Head of caudate nucleus (tissue), 42 donors: Measurements from ENCODE around the gene EGLN1.
A peak's percentile ranks its signal among the peaks of the same experiment; 100 is the strongest.
"Not testable (repeated sequence)": the region's sequence is repeated elsewhere in the genome, so short reads cannot be mapped to it uniquely, and the experiment has no call there.

ENCODE experiments used
- DNase-seq, 42 donors: peaks; one replicate each; pipeline versions ENCODE4 v3.0.0 to v3.0.0-alpha.2; 2020 to 2021; ENCODE audit warnings: mixed read lengths in 7 of 42
- intact Hi-C: fragments of 100-400 bp; cut with DNase I; formaldehyde crosslinking; loops from one replicate; pipeline ENCODE4 v1.15.0; 2022

The EGLN1 gene

DNA sequence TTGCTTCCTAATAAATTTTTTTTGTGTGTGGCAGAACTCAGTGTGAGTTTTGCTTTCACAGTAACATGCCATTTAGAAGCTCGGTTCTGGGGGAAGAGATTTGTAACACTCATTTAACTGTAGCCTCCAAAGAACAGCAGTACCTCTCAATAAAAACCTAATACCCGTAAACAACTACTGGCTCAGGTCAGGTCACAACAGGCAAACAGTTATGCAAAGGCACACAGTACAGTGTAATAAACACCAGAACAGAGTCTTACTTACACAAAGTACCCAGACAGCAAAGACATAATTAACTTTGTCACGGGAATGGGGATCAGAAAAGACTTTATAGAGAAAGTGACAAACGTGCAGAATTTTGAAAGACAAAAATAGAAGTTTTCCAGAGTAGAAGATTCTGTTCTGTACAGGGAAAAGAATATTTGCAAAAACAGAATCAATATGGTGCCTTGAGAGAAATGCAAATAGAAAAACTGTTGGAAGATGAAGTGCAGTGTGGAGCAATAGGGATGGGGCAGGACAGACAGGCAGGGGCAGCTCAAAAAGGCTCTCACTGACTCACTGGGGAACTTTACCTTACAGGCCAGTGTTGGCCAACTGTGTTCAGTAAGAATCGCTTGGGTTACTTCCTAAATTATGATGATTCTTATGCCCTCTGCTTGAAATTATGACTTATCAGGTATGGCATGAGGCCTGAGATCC lies 38.8 kb downstream of the EGLN1 start:
- intact Hi-C loops, result no loop called here

DNA sequence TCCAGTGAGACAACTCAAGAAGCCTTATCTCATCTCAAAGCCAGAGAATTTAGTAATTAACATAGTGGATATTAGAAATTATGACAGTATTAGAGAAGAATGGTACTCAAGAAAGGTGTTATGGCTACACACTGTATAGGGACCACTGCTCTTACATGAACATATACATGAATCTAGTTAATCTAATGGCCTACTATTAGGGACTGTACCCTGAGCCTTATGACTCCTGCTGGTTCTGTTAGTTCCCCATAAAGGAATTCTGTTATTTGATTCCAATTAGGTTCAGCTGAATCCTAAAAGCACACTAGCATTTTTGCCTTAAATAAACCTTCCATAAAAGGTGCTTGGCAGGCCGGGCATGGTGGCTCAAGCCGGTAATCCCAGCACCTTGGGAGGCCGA lies 39.7 kb downstream of the EGLN1 start:
- intact Hi-C loops, result no loop called here
- no peak for DNase-seq

More for the DNA sequence above, 38.8 kb downstream of the EGLN1 start:
- DNase-seq, result no peak

- no peak for DNase-seq
- intact Hi-C loops, result no loop called here
Observed at GRCh38 chr1:231381729-231382128, 40.4 kb downstream of the EGLN1 start.

DNA sequence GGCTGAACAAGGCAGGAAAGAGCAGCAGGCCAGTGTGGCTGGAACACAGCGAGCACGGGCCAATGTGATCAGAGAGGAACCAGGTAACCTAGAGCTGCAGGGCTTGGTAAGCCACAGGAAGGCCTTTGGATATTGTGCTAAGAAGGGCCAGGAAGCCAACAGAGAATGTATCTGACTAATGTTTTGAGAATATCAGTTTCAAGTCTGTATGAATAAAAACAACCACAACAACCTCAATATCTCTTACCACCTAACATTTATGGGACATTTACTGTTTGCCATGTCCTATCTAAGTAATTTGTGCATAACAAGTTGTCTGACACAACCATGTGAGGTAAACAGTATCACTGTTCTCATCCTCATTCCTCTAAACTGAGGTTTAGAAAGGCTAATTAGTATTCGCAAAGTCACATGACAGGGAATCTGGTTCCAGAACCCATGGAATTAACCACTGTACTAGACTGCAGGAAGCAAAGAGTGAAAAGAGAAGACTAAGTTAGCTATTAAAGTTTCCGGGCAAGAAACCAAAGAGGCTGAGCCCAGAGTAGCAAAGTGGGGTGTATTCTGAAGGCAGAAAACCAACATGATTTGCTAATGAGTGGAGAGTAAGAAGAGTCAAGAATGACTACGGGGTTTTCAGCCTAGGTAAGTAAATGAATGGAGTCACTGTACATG lies 45.1 kb downstream of the EGLN1 start:
- intact Hi-C loops, result no loop called here

DNA sequence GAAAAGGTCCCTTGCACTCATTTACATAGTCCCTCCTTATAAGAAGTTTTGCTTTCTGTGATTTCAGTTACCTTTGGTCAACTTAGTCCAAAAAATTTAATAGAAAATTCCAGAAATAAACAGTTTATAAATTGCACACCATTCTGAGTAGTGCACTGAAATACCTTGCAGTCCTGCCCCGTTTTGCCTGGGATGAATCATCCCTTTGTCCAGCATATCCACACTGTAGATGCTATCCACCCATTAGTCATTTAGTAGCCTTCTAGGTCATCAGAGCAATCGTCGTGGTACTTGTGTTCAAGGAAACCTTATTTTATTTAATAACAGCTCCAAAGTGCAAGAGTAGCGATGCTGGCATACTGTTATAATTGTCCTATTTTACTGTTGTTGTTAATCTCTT lies 46.0 kb downstream of the EGLN1 start:
- intact Hi-C loops, result no loop called here
- no peak for DNase-seq

More for the DNA sequence above, 45.1 kb downstream of the EGLN1 start:
- no peak for DNase-seq

DNA sequence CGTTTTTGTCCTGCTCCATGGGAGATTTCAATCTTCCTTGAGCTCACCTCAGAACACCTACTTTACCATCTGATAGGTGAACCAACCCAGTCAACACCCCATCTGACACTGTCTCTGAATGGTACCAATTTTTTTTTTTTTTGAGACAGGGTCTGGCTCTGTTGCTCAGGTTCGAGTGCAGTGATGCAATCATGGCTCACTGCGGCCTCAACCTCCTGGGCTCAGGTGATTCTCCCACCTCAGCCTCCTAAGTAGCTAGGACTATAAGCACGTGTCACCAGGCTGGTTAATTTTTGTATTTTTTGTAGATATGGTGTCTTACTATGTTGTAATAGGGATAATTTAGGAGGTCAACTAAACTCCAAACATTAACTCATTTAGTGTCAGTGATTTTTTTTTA lies 47.7 kb downstream of the EGLN1 start:
- DNase-seq, result no peak
- intact Hi-C loops, result no loop called here

GRCh38 chr1:231372501-231372900 lies 49.6 kb downstream of the EGLN1 start:
- no peak for DNase-seq
- intact Hi-C loops, result no loop called here

GRCh38 chr1:231369282-231369681 lies 52.8 kb downstream of the EGLN1 start:
- peak in 16 of 42 donors; percentile 23 to 73 (median 40) for DNase-seq
- intact Hi-C loops, result no loop called here

GRCh38 chr1:231364192-231364591 lies 57.9 kb downstream of the EGLN1 start:
- DNase-seq, result no peak
- intact Hi-C loops, result no loop called here

DNA sequence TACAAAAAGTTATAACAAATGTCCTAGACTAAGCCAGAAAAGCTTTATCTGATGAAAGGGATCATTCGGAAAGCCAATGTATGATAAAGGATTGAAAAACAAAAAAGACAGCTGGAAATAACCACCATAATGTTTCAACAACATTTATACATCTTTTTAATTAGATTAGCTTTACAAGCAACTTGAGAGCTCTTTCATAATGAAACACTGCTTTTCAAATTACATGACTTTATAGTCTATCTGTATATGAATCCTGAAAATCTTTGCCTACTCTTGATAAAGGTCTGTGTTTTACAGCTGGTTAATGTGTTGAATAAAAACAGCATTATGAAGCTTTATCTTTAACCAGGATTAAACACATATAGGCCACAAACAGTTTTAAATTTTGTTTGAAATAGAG lies 58.5 kb downstream of the EGLN1 start:
- intact Hi-C loops, result no loop called here
- DNase-seq, result no peak

GRCh38 chr1:231362325-231362724 lies 59.8 kb downstream of the EGLN1 start:
- no peak for DNase-seq
- intact Hi-C loops, result no loop called here

DNA sequence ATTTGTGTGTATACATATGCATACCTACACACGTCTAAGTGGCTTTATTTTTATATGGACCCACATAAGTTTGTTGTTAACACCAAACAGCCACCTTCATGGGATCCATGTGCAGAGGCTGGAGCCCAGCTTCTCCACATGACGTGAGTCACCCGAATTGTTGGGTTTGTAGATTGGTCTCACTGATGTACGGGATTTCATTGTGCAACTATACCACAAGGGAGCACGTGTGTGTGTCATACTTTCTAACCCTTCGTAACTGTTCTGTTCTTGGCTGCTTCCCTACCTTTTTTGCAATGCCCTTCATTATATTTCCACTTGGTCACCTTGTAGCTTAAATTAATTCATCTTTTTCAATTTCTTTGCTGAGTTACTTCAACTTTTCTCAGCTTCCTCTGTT lies 63.0 kb downstream of the EGLN1 start:
- intact Hi-C loops, result loop anchor here (5.0 kb wide), 1 partner anchor 233 kb away; no protein-coding TSS in a partner anchor
- DNase-seq, result no peak

- DNase-seq, result peak in 26 of 42 donors; percentile 20 to 75 (median 46)
- intact Hi-C loops, result loop anchor here (5.0 kb wide), 1 partner anchor 234 kb away; no protein-coding TSS in a partner anchor
Observed at GRCh38 chr1:231357831-231358354, 64.2 kb downstream of the EGLN1 start.

DNA sequence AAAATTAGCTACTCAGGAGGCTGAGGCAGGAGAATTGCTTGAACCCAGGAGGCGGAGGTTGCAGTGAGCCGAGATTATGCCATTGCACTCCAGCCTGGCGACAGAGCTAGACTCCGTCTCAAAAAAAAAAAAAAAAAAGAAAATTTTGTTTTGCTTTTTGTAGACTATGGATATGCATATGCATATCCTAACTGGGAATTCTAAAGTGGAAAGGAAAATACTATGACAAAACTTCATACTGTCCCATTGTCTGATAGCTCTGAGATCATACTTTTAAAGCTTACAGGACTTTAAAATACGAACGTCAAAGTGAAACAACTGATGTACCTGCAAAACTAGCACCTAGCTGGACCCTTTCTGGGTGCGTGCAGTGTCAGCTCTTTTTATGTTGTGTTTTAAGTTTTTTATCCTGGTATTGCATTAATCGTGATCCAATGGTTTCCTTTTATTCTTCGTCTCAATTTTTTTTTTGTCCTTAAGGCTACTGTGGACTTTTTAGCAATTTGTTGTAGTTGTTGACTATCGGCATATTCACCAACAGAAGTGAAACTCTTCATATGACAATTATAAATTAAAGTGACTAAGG lies 64.8 kb downstream of the EGLN1 start:
- intact Hi-C loops, result loop anchor here (5.0 kb wide), 1 partner anchor 235 kb away; no protein-coding TSS in a partner anchor
- no peak for DNase-seq

DNA sequence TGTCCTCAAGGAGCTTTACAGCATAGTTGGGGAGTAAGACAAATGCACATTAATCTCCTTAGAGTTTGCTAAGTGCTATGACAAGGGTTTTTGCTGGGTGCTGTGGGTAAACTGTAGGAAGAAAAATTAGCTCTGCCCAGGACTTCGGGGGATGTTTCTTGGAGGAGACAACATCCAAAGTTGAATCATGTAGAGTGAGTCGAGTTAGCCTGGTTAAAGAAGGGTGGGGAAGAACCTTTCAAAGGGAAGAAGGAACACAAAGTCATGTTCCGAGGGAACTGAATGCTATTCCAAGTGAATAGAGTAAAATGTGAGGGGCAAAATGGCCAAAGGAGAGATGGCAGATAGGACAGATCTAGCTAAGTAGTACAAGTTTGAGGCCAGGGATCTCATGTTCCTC lies 66.9 kb downstream of the EGLN1 start:
- no peak for DNase-seq
- intact Hi-C loops, result loop anchor here (5.0 kb wide), 1 partner anchor 237 kb away; no protein-coding TSS in a partner anchor

DNA sequence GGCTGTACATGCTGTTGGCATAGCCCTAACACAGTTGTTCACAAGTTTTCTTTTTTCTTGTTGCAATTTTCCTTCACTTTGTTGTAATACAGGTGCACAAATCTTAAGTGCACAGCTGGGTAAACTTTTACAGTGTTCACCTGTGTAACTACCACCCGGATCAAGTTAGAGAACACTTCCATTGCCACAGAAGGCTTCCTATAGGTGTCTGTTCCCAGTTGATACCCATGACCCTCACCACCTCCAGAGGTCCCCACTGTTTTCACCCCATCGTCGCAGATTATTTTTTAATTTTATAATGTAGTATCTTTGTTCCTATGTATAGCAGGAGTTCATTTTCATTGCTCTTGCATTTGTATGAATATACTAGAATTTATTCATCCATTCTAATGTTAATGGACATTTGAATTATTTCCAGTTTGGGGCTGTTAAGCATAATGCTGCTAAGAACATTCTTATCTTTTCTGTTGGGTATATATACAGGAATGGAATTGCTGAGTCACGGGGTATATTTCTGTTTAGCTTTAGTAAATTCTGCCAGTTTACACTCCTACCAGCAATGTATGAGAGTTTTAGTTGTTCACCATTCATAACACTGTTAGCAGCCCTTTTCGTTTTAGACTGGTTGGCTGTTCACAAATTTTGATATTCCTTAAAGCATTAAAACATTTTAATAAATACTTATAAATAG lies 67.6 kb downstream of the EGLN1 start:
- DNase-seq, result no peak
- intact Hi-C loops, result loop anchor here (5.0 kb wide), 1 partner anchor 238 kb away; no protein-coding TSS in a partner anchor

DNA sequence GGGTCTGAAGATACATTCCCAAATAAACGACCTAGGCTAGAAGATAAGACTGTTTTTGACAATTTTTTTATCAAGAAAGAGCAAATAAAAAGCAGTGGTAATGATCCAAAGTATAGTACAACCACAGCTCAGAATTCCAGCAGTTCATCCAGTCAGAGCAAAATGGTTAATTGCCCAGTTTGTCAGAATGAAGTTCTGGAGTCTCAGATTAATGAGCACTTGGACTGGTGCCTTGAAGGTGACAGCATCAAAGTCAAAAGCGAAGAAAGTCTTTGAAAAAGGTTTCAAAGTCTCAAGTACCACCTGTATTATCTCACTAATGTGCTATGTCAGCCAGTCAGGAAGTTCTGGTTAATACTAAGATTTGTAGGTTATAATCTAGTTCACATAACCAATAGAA lies 69.0 kb downstream of the EGLN1 start:
- DNase-seq, result no peak
- intact Hi-C loops, result no loop called here

DNA sequence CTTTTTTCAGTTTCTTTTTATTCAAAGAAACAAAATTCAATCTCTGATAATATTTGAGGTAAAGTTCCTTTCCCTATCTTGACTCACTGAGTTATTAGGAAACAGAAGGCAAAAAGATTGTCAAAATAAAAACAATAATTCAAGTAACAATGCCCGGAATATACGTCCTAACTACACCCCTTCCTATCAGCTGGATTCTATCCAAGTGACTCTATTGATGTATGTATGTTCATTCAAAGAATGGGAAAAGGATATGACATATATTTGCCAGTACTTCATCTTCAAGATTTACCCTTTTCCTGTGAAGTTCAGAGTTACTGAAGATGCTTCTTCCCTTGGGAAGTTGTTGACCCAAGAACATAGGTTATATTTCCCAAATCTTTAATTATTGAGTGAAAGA lies 70.3 kb downstream of the EGLN1 start:
- no peak for DNase-seq
- intact Hi-C loops, result no loop called here

DNA sequence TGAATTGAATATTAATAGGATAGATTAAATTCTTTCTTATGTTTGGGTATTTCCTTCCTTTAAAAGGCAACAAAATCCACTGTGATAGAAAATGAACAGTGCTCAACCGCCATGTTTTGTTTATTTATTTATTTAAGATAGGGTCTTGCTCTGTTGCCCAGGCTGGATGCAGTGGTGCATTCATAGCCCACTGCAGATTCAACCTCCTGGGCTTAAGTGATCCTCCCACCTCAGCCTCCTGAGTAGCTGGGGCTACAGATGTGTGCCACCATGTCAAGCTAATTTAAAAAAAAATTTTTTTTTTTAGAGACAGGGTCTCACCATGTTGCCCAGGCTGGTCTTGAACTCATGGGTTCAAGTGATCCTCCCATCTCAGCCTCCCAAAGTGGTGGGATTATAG lies 73.2 kb downstream of the EGLN1 start:
- intact Hi-C loops, result not testable (repeated sequence)

More for the DNA sequence above, 73.2 kb downstream of the EGLN1 start:
- not testable (repeated sequence) for DNase-seq
